ENCODE measurements around the gene SEC14L2.

SEC14L2 gene

DNA sequence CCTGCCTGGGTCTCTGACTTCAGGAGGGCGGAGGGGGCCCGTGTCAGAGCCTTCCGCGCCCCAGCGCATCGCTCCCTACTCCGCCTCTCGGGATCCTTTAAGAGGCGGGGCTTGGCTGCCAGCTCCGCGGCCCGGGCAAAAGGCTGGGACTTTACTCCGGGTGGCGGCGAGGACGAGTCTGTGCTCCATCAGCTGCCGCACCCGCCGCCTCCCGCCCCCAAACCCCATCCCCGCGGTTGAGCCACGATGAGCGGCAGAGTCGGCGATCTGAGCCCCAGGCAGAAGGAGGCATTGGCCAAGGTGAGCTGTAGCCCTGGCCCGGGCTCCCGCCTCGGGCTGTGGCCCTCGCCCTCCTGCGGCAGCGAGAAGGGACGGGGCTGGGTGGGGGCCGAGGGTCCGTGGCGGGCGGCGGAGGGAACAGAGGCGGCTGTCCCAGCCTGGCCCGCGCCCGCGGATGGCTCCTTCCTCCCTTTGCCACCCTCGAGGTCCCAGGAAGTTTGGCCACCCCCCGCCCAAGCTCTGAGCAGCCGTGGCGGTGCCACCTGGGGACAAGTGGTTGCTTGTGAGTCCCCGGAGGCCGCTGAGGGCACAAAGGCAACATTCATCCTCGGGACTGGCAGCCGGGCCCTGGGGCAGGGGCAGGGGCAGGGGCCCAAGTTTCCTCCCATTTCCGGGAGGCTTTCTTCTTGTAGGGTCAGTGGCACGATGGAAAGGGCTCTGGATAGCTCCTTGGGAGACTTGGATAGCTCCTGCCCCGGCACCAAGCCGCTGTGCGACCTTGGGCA is at the start of gene SEC14L2:
SEC14L2 (plus strand) TSS at position 148 of the 785 bp plus-strand sequence; CDS start at position 247, 99 bp downstream.
- no peak for FAIRE-seq

DNA sequence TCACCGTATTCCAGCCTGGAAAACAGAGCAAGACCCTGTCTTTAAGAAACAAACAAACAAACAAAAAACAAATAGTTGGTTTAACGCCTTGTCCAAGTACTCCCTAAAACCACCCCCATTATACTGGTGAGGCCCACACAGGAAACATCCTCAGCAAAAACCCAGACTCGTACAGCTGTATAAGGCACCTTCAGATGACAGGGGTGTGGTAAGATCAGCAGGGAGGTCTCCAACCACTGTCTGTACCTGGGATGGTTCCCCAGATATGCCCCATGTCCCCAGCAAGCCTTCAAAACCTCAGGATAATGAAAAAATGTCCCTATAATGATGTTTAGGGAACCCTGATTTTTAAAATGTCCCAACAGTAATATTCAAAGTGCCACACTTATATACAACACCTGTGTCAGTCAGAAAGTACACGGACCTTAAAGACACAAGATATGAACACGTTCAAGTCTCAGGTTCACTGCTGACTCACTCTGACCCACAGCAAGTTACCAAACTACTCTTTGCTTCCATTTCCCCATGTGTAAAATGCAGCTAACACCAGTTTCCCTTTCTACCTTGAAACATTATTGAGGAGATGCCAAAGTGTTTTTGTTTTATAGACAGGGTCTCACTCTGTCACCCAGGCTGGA is 49.4 kb upstream of the SEC14L2 start:
- FAIRE-seq, result no peak

DNA sequence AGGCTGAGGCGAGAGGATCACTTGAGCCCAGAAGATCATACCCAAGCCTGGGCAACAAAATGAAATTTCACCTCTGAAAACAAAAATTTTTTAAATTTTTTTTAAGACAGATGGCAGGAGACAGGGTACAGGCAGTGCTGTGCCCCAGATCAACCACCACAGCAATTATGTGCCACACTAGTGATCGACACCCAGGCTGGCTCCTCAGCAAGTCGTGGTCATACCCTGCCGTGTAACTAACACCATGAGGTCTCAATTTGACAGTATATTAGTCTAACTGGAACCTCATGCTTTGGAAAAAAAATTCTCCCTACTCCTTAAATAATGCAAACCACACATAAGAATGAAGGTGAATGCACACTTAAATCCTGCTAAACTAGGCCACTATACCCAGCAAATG is 48.4 kb upstream of the SEC14L2 start:
- no peak for FAIRE-seq

DNA sequence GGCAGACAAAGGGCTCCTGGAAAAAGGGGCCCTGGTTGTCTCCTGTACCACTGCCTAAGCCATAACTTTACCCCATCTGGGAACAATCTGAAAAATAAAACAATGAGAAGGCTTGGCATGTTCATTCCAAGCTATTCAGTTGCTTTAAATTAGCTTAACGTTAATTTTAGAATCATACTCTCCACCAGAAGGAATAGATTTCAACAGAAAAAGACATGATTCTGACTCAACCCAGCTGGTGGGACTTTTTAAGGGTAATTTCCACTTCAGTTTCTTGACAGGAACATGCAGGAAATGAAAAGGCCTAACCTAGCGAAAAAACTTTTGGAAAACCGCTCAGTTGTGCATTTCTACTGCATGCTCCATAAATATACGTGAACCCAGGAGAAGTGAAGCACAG is 48.0 kb upstream of the SEC14L2 start:
- no peak for FAIRE-seq

DNA sequence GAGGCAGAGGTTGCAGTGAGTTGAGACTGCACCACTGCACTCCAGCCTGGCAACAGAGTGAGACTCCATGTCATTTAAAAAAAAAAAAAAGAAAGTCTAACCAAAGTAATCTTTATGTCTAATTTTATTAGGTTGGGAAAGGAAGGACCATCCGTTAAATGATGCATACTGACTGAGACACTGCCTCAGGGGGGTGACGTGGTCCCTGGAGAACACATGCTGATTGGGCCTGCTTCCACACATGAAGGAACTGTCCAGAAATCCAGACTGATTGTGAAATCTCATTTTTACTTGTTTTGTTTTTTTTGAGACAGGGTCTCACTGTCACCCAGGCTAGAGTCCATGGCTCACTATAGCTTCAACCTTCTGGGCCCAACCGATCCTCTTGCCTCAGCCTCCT is 45.6 kb upstream of the SEC14L2 start:
- FAIRE-seq, result no peak

DNA sequence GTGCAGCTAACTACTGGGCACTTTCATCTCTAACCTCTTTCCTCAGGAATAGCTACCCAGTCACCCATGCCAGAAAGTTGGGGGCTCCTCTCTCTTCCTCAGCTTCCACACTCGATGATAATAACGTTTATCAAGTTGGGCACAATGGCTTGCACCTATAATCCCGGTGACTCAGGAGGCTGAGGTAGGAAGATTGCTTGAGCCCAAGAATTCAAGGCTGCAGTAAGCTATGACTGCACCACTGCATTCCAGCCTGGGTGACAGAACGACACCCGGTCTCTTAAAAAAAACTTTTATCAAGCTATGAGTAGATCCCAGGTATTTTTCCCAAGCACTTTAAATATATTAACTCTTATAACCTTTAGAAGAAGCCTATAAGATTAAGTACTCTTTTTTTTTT is 42.2 kb upstream of the SEC14L2 start:
- FAIRE-seq, result no peak

DNA sequence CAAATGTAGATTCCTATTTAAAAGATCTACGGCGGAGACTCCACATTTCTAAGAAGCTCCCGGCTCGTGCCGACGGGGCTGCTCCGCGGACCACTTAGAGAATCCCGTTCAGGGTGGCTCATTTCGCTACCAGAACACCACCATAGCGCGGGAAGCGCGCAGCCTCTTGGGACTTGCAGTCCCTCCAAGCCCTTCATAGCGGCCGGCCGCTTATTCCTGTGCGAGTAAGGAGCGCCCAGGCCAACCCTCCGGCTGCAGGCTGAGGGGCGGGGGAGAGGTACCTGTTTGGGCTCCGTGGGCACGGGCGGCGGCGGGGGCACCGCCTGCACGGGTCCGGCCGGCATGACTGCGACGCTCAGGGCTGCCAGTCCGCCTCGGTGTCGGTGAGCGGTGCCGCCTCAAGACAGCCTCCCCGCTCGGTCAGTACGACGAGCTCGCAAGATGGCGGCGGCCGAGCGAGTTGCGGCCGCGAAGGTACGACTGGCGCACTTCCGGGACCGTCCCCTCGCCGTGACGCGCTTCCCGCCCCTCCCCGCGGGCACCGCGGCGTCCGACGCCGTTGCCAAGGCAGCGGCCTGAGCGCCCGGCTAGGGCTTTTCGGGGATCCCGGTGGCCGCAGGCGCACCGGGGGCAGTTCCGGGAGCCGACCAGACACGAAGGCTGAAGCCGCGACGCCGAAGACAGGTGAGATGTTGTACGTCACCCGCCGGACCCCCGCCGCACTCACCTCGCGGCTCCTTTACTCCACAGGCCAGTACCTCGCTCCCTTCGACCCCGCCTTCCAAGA is 40.2 kb upstream of the SEC14L2 start, which contains the start of the genes CCDC157 and SF3A1:
CCDC157 (plus strand) TSS at position 559 of the 787 bp plus-strand sequence. CDS start 8,994 bp downstream, outside the sequence.
SF3A1 (minus strand) TSS at position 446 of the 787 bp plus-strand sequence; CDS start at position 344, 102 bp downstream.
- no peak for FAIRE-seq

DNA sequence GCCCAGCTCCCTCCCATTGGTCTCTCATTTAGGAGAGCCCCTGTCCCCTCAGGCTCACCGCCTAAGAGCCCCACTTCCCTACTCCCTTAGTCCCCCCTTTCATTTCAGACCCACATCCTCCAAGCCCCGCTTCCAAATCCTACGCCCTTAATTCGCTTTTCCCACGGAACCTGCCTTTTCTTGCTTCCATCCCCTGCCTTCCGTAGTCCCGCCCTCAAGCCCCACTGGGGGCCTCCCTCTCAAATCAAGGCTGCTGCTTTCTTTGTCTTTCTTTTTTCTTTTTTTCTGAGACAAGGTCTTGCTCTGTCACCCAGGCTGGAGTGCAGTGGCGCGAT is 39.6 kb upstream of the SEC14L2 start:
- no peak for FAIRE-seq

DNA sequence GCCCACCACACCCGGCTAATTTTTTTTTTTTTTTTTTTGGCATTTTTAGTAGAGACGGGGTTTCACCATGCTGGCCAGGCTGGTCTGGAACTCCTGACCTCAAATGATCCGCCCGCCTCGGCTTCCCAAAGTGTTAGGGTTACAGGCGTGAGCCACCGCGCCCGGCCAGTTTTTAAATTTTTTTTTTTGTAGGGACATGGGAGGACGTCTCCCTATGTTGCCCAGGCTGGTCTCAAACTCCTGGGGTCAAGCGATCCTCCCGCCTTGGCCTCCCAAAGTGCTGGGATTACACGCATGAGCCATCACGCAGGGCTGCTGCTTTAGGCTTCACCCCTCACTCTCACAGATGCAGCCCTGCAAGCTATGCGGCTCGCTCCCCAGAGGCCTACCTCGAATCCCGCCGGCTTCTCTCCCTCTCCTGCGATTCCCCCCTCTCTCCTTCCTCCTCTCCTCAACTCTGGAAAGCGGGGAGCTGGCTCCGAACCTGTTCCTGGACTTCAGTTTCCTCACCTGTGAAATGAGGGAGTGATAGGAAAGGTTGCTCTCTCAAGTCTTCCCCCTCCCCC is 39.1 kb upstream of the SEC14L2 start:
- FAIRE-seq, result no peak

DNA sequence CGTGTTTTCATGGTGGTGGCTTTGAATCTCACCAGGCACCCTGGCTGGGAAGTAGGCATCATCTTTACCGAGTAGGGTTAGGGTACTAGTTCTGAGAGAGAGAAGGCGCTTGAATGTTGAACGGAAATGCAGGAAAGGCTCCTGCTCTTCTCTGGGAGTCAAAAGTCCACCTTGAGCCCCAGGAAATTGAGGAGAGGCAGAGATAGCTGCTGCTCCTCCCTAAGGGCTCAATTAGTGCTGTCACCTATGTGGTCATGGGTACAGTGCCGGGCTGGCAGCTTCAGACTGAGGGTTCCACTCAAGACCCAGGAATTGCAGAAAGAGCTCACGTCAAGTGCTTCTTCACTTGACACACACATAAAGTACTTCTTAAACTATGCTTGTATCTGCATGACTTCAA is 38.3 kb upstream of the SEC14L2 start:
- no peak for FAIRE-seq

DNA sequence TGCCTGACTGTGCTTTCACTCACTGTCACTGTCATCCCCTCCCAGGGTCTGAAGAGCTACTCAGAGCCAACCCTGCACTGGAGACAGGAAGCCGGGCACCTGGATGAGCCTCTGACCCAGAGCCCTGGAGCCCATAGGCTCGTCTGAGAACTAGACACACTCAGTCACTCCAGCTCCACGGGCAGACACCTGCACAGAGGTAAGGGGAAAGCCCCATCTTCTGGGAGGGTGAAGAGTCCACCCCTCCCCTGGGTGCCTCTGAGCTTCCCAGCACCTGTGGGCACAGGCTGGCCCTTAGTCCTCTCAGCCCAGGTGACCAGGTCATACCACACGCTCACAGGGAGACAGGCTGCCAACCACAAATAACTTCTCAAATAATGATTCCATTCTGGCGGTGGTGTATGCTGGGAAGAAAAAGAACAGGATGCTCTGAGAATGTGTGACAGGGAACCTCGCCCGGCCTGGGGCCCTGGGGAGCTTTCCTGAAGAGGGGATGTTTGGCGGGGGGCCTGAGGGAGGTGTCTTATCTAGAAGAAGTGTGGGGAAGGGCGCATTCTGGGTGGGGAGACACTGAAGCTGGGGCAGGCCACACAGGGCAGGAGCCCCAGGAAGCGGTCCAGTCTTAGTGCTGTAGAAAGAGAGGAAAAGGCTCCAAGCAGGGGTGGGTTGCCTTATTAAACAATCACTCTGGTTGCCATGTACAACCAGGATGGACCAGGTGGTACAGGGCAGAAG is 34.7 kb upstream of the SEC14L2 start:
- FAIRE-seq, result no peak

DNA sequence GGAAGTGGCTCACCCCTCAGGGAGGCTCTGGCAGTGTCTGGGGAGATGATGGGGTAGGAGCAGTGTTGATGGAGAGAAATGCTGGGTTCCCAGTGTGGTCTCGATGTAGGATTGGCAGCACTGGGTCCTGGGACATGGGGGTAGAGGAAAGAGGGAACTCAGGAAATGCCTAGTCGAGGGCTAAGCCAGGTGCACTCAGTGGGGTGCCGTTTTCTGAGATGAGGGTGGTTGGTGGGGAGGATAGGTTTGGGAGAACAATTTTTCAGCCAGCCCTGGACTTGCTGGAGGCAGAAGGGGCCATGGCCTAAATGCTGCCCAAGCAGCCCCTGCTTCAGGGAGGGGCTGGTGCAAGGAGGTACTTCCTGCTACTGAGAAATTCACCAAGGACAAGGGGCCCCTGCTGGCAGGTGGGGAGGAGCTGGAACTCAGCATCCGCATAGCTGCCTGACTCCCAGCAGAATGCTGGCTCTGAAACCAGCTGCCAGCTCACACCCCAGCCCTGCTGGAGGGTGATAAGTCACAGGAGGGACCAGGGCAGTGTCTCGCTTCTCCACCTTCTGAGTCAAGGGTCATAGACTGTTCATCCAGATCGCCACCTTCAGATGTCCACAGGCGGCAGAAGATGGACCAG is 34.1 kb upstream of the SEC14L2 start:
- FAIRE-seq, result no peak

DNA sequence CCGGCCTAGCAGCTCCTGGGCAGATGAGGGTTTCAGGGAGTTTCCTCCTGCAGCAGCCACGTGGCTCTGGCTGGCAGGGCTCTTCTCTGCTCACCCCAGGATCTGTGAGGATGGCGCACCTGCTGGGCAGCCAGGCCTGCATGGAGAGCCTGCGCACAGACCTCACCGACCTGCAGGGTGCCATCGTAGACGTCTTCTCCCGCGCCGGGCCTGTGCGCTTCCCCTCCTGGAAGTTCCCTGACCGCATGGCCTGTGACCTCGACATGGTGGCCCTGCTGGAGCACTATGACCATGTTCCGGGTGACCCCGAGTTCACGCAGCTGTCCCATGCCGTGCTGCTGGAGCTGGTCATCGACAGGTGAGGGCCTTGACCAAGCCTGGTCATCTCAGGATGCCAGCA is 30.9 kb upstream of the SEC14L2 start:
- no peak for FAIRE-seq

DNA sequence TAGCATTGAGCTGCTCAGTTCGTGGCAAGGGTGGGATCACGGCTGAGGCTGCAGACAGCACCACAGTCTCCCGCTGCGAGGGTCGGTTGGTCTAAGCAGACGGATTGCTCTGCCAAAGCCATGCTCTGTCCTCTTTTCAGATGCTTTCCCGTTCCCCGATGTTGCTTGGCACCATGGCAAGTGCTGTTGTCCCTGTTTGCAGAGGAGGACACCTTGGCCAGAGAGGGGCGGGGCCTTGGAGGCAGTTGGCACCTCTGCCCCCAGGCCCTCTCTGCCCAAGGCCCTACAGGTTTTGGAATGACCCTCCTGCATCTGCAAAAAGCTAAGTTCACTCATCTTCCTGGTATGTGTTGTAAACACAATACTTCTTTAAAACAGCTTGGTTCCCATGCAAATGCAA is 28.4 kb upstream of the SEC14L2 start:
- FAIRE-seq, result no peak

DNA sequence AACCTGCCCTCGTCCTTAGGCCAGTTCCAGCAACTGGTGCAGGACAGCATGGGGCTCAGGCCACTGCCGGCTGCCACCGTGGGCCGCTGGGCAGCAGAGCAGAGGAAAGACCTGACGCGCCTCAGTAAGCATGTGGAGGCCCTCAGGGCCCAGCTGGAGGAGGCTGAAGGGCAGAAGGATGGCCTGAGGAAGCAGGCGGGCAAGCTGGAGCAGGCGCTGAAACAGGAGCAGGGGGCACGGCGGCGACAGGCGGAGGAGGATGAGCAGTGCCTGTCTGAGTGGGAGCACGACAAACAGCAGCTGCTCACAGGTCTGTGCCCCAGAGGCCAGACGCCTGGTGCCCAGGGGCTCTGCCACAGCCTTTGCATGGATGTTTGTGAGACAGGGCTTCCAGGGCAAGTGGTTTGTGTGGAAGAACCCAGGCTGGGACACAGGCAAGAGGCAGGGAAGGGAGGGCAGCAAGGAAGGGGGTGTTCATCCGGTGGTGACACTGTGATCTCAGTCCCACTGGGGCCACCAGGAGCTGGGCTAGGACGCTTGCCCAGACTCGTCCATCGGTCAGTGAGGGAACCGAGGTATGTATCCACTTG is 26.1 kb upstream of the SEC14L2 start:
- FAIRE-seq, result no peak

DNA sequence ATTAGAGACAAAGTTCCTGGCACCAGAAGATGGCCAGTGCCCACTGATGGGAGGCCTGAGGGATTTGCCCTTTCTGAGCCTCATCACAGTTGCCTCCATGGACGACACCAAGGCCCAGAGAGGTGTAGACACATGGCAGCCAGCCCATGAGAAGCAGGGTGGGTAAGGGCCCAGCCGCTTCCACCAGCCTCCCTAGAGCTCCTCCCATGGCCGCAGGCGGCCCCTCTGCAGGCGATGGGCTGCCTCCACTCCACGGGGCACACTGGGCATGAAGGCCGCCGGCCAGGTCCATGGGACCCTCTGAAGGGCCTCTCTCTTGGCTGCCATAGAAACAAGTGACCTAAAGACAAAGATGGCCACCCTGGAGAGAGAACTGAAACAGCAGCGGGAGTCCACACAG is 25.5 kb upstream of the SEC14L2 start:
- no peak for FAIRE-seq

DNA sequence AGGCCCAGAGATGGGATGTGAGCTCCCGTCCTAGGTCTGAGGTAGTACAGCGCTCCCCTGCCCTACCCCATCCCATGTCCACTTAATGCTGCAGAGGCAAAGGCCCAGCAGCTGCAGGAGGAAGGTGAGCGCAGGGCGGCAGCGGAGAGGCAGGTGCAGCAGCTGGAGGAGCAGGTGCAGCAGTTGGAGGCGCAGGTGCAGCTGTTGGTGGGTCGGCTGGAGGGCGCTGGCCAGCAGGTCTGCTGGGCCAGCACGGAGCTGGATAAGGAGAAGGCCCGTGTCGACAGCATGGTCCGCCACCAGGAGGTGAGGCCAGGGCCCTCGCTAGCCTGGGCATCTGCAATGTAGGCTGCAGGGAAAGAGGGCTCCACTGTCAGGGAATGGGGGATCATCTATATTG is 24.8 kb upstream of the SEC14L2 start:
- FAIRE-seq, result no peak

DNA sequence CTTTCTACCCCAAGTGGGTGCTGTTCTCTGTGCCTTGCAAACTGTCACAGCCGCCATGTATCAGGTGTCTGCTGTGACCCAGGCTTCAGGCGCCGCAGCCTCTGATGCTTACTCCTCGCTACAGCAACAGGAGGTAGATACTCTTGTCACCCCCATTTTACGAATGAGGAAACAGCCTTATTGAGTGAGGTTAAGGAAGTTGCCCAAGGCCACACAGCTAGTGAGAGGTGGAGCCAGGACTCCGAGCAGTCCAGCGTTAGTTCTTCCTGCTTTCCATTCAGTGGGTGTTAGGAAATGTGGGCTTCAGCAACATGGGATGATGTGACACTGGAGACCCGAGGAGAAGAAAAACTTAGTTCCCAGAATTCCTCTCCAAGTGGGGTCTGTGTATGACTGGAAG is 23.9 kb upstream of the SEC14L2 start:
- FAIRE-seq, result no peak

DNA sequence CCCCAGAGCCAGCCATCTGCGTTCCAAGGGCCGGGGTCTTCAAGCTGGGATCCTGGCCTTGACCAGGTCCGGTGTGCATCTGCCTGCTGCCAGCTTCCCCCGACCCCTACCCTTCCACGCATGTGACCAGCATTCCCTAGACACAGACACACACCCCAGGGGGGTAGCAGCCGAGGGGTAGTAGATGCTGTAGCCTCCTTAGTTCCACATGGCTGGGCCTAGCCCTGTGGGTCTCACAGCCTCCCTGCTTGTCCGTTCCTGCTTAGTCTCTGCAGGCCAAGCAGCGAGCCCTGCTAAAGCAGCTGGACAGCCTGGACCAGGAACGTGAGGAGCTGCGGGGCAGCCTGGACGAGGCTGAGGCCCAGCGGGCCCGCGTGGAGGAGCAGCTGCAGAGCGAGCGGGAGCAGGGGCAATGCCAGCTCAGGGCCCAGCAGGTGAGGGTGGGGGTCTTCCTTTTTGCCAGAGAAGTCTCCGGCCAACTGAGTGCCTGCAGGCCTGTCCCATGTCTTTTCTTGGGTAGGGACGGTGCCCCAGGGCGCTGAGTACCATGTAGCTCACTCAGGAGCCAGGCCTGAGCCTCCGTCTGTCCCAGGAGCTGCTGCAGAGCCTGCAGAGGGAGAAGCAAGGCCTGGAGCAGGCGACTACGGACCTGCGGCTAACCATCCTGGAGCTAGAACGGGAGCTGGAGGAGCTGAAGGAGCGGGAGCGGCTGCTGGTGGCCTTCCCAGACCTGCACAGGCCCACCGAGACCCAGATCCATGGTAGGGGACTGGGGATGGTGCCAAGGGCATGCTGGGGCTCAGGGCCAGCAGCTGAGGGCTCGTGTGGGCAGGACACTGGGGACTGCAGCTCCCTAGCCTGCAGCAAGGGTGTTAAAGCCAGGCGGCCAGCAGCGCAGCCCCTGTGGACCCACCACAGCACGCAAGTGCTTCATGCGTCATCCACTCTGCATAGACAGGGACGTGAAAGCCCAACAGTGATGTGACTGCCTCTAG is 23.2 kb upstream of the SEC14L2 start:
- FAIRE-seq, result no peak

DNA sequence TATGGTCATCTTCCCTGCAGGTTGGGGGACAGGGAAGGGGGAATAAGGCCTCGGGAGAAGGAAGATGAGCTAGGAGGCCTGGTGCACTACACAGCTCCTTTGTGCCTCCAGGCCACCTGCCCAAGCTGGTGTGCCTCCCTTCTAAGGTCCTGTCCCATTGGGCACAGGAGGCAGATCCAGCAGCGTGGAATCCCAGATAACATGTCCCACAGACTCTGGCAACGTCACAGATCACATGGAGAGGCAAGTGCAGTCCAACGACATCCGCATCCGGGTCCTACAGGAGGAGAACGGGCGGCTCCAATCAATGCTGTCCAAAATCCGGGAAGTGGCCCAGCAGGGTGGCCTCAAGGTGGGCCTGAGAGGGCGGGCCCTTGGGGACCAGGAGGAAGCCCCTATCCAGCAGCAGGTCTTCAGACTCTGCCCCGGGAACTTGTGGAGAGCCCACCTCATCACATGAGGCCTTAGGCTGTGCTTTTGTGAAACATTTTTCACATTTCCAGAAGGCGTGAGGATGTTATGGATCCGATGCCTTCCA is 21.4 kb upstream of the SEC14L2 start:
- no peak for FAIRE-seq
